NCI-H1105 treated with DMSO at 0.1 percent for 48 hours (cell line): Measurements from ENCODE around the gene U2AF2.

ENCODE experiments used
- DNase-seq: peaks from one replicate; lab custom pipeline; 2025; lab: John Stamatoyannopoulos, UW

The U2AF2 gene

DNA sequence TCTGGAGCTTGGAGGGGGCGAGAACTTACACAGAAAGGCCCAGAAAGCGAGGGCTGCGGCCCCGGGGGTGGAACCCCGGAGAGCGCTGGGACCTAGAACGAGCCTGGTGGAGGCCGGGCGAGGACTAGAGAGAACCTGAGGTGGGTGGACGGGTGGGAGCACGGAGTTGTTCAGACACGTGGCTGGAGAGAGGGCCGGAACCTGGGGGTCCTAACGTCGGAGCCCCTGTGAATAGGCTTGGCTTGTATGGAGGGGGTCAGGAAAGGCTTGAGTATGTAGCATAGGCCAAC, 11.0 kb upstream of the U2AF2 start:
- DNase-seq = peak; percentile 16

GRCh38 chr19:55644191-55644833, 10.5 kb upstream of the U2AF2 start:
- no peak for DNase-seq

- no peak for DNase-seq
Observed at GRCh38 chr19:55644842-55645511, 9.9 kb upstream of the U2AF2 start.

DNA sequence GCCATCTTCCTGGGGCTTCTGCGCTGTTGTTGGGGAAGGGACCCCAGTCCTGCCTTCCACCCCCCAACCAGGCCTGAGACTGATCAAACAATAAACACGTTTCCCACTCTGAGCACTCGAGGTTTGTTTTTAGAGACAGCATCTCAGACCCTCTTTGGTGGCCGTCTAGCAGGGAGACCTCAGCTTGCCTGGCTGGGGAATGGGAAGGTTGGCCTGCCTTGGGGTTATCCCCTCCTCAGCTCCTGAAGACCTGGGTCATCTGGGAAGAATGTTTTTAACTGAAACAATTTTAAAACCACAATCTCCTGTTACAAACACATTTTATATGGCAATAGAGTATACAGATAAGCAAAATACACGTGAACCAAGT, 9.3 kb upstream of the U2AF2 start:
- DNase-seq = no peak

- peak; percentile 24 for DNase-seq
Observed at GRCh38 chr19:55646889-55647731, 7.7 kb upstream of the U2AF2 start.

DNA sequence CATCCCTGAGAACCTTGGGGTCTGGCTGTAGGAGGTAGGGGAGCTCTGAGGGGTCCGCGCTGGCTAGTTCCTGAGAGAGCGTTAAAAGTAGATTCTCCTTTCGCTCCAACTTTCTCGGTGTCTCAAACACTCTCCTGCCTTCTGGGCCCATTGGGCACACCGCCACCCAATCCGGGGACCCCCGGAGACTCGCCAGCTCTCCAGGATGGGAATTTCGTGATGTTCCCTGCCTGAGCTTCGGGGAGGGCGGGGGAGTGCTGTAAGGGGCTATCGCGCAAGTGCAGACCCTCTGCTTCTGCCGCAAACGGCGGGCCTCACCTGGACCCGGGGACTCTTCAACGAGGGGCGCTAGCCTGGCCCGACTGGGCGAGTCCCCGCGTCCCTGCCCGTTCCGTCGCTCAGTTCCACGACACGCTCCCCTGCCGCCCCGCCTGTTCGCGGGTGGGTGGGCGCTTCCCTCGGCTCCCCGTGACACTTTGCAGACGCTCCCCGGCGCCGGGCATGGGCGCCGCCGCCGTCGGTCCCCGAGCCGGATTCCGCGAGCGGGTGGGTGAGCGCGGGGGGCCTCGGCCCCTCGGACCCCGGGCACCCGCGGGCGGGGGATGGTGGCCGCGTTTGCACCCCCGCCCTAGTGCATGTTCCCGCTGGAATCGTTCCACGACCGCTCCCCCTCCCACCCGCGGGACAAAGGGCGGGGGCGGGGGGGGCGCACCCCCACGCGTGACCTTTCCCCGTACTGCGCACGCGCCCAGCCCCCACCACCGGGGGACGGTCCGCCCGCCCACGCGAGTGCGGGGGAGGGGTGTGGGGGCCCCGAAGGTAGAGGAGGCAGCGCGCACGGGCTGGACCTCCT, 6.9 kb upstream of the U2AF2 start, which contains the start of gene CCDC106:
TSS of gene CCDC106 (plus strand) at position 481 of the 853 bp plus-strand sequence. CDS start 835 bp downstream, outside the sequence.
- peak; percentile 79 for DNase-seq

GRCh38 chr19:55648585-55649267, 6.1 kb upstream of the U2AF2 start:
- no peak for DNase-seq

DNA sequence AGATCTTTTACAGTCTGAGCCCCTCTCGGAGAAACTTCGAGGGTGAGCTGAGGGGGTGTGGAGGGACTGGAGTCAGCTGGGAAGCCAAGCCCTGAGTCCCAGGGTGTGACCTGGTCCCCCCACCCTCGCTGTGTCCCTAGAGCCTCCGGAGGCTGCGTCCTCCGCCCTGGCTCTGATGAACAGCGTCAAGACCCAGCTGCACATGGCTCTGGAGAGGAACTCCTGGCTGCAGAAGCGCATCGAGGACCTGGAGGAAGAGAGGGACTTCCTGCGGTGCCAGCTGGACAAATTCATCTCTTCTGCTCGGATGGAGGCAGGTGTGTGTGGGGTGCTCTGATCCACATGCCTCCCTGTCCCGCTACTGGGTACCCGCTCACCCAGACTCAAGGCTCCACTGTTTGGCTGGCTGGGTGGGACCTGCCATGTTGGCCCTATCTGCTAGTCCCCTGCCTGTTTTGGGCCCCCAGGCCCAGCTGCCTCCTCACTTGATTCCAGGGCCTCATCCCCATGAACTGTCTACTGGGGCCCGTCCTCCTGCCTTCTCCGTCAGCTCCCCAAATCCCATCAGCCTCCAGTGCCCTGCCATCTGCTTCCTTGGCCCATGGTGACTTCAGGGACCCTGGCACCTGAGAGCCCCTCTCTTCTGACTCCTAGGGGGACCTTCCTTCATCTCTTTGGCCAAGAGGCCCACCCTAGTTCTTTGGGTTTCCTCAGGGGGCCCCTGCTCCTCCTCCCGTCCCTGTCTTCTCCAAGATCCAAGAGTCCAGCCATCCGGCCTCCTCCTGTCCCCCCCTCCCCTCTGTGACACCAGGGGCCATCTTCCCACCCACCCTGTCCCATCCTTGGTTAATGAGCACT, 5.3 kb upstream of the U2AF2 start:
- DNase-seq = no peak

DNA sequence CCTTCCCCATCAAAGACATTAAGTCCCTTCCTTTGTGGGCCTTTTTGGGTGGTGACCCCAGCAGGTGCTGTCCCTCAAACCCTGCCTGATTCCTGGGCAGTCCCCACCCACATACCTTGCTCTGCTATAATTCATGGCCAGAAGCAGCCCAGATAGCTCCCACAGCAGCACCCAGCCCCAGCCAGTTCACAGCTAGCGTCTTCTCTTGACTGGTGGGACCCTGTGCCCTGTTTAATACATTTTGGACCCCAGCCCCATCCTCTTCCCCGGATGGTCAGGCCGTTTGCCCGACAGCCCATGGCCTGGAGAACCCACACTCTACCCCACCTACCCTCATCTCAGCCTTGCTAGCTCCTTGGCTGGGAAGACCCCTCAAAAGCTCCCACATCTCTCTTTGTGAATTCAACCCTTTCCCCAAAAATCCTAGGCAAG, 4.7 kb upstream of the U2AF2 start:
- no peak for DNase-seq

DNA sequence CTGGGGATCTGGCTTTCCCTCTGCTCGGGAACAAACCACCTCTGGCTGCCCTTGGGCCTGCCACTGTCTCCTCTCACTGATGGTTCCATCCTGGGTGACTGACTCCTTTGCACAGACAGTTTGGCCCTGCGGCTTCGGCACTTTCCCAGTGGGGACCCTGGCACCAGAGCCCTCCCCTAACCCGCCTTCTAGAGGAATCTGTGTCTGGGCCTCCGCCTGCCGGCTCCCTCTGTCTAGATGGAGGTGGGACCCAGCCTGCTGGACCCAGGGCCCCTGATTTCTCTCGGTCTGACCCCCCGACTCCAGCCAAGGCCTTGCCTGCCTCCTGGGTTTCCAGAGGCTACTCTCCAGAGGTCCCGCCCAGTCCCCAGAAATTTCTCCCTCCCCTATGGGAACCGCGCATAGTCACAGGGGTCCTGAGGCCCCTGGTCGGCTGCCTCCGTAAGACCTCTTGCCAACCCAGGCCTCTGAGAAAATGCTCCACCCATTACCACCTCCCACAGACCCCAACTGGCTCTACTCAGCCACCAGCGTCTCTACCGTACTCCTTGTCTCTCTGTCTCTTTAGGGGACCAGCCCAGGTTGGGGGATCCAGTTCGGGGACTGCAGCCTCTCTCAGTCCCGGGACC, 4.1 kb upstream of the U2AF2 start:
- no peak for DNase-seq

- DNase-seq = no peak
Observed at GRCh38 chr19:55651236-55651635, 3.6 kb upstream of the U2AF2 start.

GRCh38 chr19:55652311-55653128, 2.3 kb upstream of the U2AF2 start:
- no peak for DNase-seq

DNA sequence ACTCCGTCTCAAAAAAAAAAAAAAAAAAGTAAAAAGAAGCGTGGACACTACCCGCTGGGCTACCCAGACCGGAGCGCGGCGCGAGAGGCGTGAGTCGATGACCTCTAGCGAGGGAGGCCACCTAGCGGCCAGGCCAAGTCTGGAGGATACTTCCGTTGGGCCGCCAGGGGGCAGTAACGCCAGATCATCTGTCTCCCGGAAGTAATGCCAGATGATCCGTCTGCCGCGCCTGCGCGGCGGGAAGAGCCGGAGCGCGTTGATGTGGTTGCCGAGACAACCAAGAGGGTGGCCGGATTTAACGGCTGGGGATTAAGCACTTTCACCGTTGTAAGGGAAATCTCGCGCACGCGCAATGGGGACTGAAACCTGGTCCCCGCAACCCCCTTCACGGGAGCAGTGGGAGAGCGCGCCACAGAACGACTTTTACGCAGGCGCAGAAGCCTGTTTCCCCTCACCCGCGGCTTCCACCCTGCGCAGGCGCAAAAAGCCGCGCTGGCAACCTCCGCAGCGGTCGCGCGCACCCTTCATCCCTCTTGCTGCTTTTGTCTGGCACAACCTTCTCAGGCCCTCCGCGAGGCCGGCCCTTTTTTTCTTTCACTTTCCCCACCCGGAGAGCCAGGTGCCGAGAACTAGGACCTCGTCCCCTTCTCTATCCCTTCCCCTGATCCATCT, 1.0 kb upstream of the U2AF2 start:
- peak; percentile 99 for DNase-seq

DNA sequence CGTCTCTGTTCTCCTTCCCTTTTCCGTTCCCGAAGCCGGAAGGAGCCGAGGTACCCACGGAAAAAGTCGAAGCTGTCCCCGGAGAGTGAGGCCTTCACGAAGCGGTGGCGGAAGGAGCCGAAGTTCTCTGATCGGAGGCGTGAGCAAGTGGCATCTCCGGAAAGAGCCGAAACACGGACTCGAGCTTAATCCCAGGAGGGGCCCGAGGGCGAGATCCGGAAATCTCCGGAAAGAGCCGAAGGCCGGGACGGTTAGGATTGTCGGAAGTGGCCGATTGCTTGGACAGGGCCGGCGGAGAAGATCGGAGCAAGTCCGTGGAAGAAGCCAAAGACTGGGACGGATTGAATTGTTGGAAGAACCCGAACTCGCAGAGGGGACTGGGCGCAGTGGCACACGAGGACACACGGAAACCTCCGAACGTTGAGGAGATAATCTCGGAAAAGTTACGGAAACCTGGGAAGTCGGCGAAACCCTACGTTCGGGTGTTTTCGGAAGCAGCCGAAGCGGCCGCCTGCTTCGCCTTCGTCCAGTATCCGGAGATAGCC, 440 bp upstream of the U2AF2 start:
- DNase-seq = peak; percentile 99

DNA sequence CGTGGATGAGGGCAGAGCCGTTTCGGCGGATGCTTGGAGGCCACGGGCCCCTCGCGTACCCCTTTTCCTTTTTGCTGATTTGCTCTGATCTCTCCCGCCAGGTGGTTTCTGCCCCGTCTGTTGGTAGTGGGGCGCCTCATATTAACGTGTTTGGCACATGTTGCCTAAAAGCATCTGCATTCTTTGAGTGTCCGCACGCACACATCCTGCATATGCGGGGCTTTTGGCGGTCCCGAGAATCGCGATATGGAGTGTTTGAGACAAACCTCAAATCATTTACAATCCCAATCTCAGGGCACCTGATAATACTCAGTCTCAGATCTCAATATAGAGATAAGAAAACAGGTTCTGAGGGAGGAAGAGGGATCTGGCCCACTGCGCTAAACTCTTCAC, 809 bp downstream of the U2AF2 start:
- no peak for DNase-seq

- no peak for DNase-seq
Observed at GRCh38 chr19:55656552-55656951, 1.7 kb downstream of the U2AF2 start.

GRCh38 chr19:55656988-55657747, 2.3 kb downstream of the U2AF2 start:
- no peak for DNase-seq
